ENCODE measurements around the gene MAL. TPM values are rescaled to one million over a fixed set of nuclear protein-coding genes. Genes with fewer than 3 reads are reported as not detected.
"Not testable (repeated sequence)": the region's sequence is repeated elsewhere in the genome, so short reads cannot be mapped to it uniquely, and the experiment has no call there.

The MAL gene
- total RNA-seq, 2 donors from 2014 or later, result 47.2 to 65.9 TPM

- no peaks in the 10 kb centered on the region for H3K9me3 Mint-ChIP-seq
- H3K36me3 Mint-ChIP-seq (ENCODE audit: low read depth), result peaks cover 21% of the 10 kb centered on the region
- no peak overlapping the region for H3K4me3 Mint-ChIP-seq
- no peak for ATAC-seq (replicated peaks)
- no peaks in the 10 kb centered on the region for H3K27me3 Mint-ChIP-seq
- H3K4me1 Mint-ChIP-seq, result peaks cover 19% of the 10 kb centered on the region
- H3K27ac Mint-ChIP-seq, result no peak overlapping the region
Observed at GRCh38 chr2:95030496-95030895, 5.0 kb downstream of the MAL start.

DNA sequence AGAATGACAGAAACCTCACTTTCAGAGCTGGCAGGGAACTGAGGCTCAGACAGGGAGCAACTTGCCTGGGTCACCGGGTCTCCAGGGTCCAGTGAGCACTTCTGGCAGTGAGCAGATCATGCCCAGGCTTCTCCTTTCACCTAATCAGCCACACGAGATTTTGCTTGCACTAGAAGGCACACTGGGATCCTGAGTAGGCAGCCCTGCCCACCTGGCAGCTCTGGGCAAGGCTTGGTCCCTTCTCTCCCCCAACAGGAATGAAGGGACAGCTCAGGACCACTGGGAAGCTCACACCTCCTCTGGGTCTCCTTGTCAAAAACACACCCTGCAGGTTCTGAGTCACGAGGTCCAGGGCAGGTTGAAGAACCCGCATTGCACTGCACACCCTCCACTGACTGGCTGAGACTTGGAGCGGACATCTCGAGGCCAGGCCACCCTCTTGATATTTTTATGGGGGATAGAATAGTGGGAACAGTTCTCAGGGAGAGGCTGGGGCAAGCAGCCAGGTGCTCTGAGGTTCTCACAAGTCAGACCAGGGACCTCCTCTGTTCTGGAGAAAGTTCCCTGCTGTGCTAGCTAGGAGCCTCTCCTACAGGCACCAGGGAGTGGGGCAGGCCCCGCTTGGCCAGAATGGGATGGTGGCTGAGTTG is 5.7 kb downstream of the MAL start:
- H3K4me1 Mint-ChIP-seq, result peaks cover 19% of the 10 kb centered on the region
- no peak overlapping the region for H3K4me3 Mint-ChIP-seq
- no peaks in the 10 kb centered on the region for H3K27me3 Mint-ChIP-seq
- no peak for ATAC-seq (replicated peaks)
- no peaks in the 10 kb centered on the region for H3K9me3 Mint-ChIP-seq
- peaks cover 14% of the 10 kb centered on the region for H3K36me3 Mint-ChIP-seq (ENCODE audit: low read depth)
- no peak overlapping the region for H3K27ac Mint-ChIP-seq

DNA sequence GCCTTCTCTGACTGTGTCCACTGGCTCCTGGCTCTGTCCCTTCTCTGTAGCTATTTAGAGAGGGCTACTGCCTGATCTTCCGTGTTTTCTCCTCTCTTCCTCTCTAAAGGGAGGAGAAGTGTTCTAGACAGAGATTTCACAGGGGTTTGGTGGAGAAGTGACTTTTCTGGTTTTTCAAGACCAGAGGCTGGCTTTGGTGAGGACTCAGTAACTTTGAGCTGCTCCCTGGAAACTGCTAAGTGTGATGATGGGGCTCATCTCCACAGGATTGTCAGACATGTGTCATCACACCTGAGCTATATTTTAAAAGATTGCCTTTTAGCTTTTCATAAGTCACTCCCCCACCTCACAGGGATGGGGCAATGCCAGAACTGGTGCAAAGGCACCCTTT is 6.2 kb downstream of the MAL start:
- no peak overlapping the region for H3K4me3 Mint-ChIP-seq
- peaks cover 24% of the 10 kb centered on the region for H3K4me1 Mint-ChIP-seq
- no peak overlapping the region for H3K27ac Mint-ChIP-seq
- peaks cover 5% of the 10 kb centered on the region for H3K9me3 Mint-ChIP-seq
- no peak for ATAC-seq (replicated peaks)
- H3K27me3 Mint-ChIP-seq, result no peaks in the 10 kb centered on the region
- peaks cover 13% of the 10 kb centered on the region for H3K36me3 Mint-ChIP-seq (ENCODE audit: low read depth)

DNA sequence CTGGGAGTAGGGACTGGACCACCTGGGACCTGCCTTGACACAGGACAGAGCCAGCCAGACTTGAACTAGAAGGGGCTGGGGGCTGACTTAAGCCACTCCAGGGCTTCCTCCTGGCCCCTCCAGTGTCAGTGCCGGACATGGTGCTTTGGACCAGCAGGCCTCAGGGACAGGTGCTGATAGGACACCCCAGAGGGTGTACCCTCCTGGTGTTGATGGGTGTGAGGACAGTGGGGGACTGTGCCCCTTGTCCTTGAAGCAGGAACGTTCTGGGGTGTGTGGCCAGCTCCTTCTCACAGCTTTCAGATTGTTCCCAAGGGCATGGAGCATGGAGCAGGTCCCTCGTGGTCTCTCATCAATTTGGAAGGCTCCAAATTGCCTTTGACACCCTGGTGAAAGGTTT is 6.8 kb downstream of the MAL start:
- H3K36me3 Mint-ChIP-seq (ENCODE audit: low read depth), result peaks cover 14% of the 10 kb centered on the region
- H3K27ac Mint-ChIP-seq, result no peak overlapping the region

DNA sequence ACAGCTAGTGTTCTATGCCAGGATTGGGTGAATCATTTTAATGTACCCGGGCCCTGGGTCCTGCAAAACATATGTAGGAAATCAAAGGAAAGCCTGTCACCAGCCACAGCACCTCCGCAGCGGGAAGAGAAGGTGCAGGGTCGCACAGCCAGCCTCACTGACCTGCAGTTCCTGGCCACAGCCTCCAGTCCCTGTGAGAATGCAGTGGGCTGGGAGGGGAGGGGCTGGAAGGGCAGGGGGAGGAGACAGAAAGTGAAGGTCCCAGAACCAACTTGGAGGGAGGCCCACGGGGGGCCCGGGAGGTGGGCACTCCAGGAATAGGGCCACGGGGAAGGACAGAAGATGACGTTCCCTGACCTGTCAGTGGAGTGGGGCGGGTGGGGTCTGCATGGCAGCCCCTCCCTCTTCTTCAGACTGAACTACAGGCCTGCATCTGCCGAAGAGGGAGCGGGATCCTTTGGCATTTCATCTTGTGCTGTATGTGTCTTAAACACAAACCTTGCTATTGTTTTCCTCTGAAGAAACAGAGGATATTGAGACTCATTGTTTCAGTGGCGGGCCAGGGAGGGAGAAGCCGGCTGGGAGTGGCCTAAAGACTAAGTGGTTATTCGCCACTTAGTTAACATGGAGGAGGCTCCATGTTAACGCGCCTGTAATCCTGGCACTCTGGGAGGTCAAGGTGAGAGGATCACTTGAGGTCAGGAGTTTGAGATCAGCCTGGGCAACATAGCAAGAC is 7.5 kb downstream of the MAL start:
- H3K4me3 Mint-ChIP-seq, result no peak overlapping the region
- peaks cover 18% of the 10 kb centered on the region for H3K9me3 Mint-ChIP-seq
- no peaks in the 10 kb centered on the region for H3K27me3 Mint-ChIP-seq
- peaks cover 17% of the 10 kb centered on the region for H3K36me3 Mint-ChIP-seq (ENCODE audit: low read depth)
- no peak for ATAC-seq (replicated peaks)
- H3K27ac Mint-ChIP-seq, result no peak overlapping the region
- peaks cover 32% of the 10 kb centered on the region for H3K4me1 Mint-ChIP-seq

More for the DNA sequence above, 6.8 kb downstream of the MAL start:
- Mint-ChIP-seq H3K4me3 (no peak overlapping the region), H3K4me1 (peaks cover 28% of the 10 kb centered on the region), H3K9me3 (peaks cover 11% of the 10 kb centered on the region), H3K27me3 (no peaks in the 10 kb centered on the region)
- ATAC-seq (replicated peaks), result no peak

- Mint-ChIP-seq H3K4me3 (no peak overlapping the region), H3K36me3 (ENCODE audit: low read depth) (peaks cover 29% of the 10 kb centered on the region), H3K4me1 (peaks cover 40% of the 10 kb centered on the region), H3K27ac (peak overlapping the region; percentile 8), H3K9me3 (peaks cover 30% of the 10 kb centered on the region), H3K27me3 (no peaks in the 10 kb centered on the region)
- ATAC-seq (replicated peaks), result peak; percentile 72
Observed at GRCh38 chr2:95034221-95034620, 8.7 kb downstream of the MAL start.

DNA sequence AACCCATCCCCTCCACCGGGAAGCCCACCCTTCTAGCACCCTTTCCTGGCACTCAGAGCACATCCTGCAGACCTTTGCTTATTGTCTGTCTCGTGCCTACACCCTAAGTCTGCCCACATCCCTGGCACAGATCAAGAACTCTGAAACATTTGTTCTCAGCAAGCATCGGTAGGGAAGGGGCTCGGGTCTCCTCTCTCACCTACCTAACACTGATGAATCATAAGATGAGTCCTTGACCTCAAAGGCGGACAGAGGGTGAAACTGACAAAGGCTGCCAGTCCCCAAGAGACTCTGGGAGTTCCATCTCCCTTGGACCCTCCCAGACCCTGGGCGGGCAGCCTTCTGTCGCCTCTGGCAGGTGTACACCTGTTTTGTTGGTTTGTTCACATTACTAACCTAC is 9.3 kb downstream of the MAL start:
- Mint-ChIP-seq H3K27me3 (no peaks in the 10 kb centered on the region), H3K27ac (peak overlapping the region; percentile 8), H3K36me3 (ENCODE audit: low read depth) (peaks cover 31% of the 10 kb centered on the region), H3K4me3 (no peak overlapping the region), H3K9me3 (peaks cover 30% of the 10 kb centered on the region), H3K4me1 (peaks cover 41% of the 10 kb centered on the region)
- peak; percentile 42 for ATAC-seq (replicated peaks)

DNA sequence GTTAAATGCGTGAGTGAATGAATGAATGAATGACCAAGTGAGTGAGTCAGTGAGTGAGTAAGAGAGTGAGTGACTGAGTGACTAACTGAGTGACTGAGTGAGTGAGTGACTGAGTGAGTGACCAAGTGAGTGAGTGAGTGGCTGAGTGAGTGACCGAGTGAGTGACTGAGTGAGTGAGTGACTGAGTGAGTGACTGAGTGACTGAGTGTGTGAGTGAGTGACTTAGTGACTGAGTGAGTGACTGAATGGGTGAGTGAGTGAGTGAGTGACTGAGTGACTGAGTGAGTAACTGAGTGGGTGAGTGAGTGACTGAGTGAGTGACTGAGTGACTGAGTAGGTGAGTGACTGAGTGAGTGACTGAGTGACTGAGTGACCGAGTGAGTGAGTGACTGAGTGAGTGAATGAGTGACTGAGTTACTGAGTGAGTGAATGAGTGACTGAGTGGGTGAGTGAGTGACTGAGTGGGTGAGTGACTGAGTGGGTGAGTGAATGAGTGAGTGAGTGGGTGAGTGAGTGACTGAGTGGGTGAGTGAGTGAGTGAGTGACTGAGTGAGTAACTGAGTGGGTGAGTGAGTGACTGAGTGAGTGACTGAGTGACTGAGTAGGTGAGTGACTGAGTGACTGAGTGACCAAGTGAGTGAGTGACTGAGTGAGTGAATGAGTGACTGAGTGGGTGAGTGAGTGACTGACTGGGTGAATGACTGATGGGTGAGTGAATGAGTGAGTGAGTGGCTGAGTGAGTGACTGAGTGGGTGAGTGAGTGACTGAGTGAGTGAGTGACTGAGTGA is 11.3 kb downstream of the MAL start:
- H3K27ac Mint-ChIP-seq, result peak overlapping the region; percentile 87
- H3K36me3 Mint-ChIP-seq (ENCODE audit: low read depth), result peaks cover 40% of the 10 kb centered on the region
- no peaks in the 10 kb centered on the region for H3K27me3 Mint-ChIP-seq
- peaks cover 48% of the 10 kb centered on the region for H3K4me1 Mint-ChIP-seq
- peaks cover 30% of the 10 kb centered on the region for H3K9me3 Mint-ChIP-seq
- peak; percentile 14 for ATAC-seq (replicated peaks)
- H3K4me3 Mint-ChIP-seq, result peak overlapping the region; percentile 8

DNA sequence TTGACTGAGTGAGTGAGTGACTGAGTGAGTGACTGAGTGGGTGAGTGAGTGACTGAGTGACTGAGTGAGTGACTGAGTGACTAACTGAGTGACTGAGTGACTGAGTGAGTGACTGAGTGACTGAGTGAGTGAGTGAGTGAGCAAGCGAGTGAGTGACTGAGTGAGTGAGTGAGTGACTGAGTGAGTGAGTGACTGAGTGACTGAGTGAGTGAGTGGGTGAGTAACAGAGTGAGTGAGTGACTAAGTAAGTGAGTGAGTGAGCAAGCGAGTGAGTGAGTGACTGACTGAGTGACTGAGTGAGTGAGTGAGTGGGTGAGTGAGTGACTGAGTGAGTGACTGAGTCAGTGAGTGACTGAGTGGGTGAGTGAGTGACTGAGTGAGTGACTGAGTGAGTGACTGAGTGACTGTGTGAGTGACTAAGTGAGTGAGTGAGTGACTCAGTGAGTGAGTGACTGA is 11.9 kb downstream of the MAL start:
- H3K27me3 Mint-ChIP-seq, result no peaks in the 10 kb centered on the region
- H3K4me3 Mint-ChIP-seq, result peak overlapping the region; percentile 8
- no peak for ATAC-seq (replicated peaks)
- peaks cover 42% of the 10 kb centered on the region for H3K36me3 Mint-ChIP-seq (ENCODE audit: low read depth)
- H3K27ac Mint-ChIP-seq, result peak overlapping the region; percentile 87
- peaks cover 52% of the 10 kb centered on the region for H3K4me1 Mint-ChIP-seq
- peaks cover 30% of the 10 kb centered on the region for H3K9me3 Mint-ChIP-seq

- ATAC-seq (replicated peaks), result not testable (repeated sequence)
Observed at GRCh38 chr2:95037841-95038585, 12.5 kb downstream of the MAL start.

GRCh38 chr2:95038635-95039298 is 13.3 kb downstream of the MAL start:
- Mint-ChIP-seq H3K36me3 (ENCODE audit: low read depth) (peaks cover 44% of the 10 kb centered on the region), H3K27ac (peak overlapping the region; percentile 87), H3K4me1 (peaks cover 52% of the 10 kb centered on the region), H3K27me3 (no peaks in the 10 kb centered on the region), H3K4me3 (peak overlapping the region; percentile 3), H3K9me3 (peaks cover 30% of the 10 kb centered on the region)
- no peak for ATAC-seq (replicated peaks)

More at GRCh38 chr2:95037841-95038585, 12.5 kb downstream of the MAL start:
- Mint-ChIP-seq H3K36me3 (ENCODE audit: low read depth) (peaks cover 42% of the 10 kb centered on the region), H3K9me3 (peaks cover 30% of the 10 kb centered on the region), H3K4me3 (peak overlapping the region; percentile 8), H3K27ac (peak overlapping the region; percentile 87), H3K4me1 (peaks cover 52% of the 10 kb centered on the region)
- not testable (repeated sequence) for H3K27me3 Mint-ChIP-seq

DNA sequence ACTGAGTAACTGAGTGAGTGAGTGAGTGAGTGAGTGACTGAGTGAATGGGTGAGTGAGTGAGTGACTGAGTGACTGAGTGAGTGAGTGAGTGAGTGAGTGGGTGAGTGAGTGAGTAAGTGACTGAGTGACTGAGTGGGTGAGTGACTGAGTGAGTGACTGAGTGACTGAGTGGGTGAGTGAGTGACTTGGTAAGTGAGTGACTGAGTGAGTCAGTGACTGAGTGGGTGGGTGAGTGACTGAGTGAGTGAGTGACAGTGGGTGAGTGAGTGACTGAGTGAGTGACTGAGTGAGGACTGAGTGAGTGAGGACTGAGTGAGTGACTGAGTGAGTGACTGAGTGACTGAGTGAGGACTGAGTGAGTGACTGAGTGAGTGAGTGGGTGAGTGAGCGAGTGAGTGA is 13.9 kb downstream of the MAL start:
- Mint-ChIP-seq H3K4me3 (peak overlapping the region; percentile 3), H3K27ac (peak overlapping the region; percentile 87), H3K9me3 (peaks cover 30% of the 10 kb centered on the region), H3K27me3 (no peaks in the 10 kb centered on the region), H3K4me1 (peaks cover 52% of the 10 kb centered on the region), H3K36me3 (ENCODE audit: low read depth) (peaks cover 50% of the 10 kb centered on the region)
- ATAC-seq (replicated peaks), result peak; percentile 2

- Mint-ChIP-seq H3K4me3 (no peak overlapping the region), H3K9me3 (peaks cover 30% of the 10 kb centered on the region), H3K36me3 (ENCODE audit: low read depth) (peaks cover 56% of the 10 kb centered on the region), H3K4me1 (peaks cover 55% of the 10 kb centered on the region), H3K27ac (peak overlapping the region; percentile 87), H3K27me3 (no peaks in the 10 kb centered on the region)
- ATAC-seq (replicated peaks), result no peak
Observed at GRCh38 chr2:95039978-95040377, 14.5 kb downstream of the MAL start.
